HCT116 (cell line): ENCODE results near the gene RAB3C. TPM values are rescaled to one million over a fixed set of nuclear protein-coding genes. Genes with fewer than 3 reads are reported as not detected.

Experiments
- ATAC-seq: fragments of 200-7000 bp; cut with Tn5 transposase; 2 replicates; pipeline ENCODE4 v1.9.1; 2020; ENCODE audit warnings: mild to moderate bottlenecking, moderate library complexity
- BruUV-seq: library from RNA; stranded (reverse); fragments of 400-500 nt; replicated peaks from 2 replicates; lab custom pipeline; 2021; lab: Mats Ljungman, UMichigan
- CTCF ChIA-PET: fragments of 300-600 bp; sonication (Branson Sonifier 250); formaldehyde crosslinking; loops from one replicate; lab custom pipeline; 2021; ENCODE audit warnings: antibody characterized with exemption; lab: Charles Lee
- POLR2A ChIA-PET: fragments of 300-600, 350-600 bp; sonication (Branson Sonifier 250); formaldehyde crosslinking; loops from one replicate; lab custom pipeline; 2021; ENCODE audit warnings: antibody characterized with exemption; lab: Charles Lee
- RAD21 ChIA-PET, 2 experiments: fragments of 300-600 bp; sonication (Branson Sonifier 250); formaldehyde crosslinking; loops; one replicate each; lab custom pipeline; 2023; ENCODE audit warnings: low total read pairs in 2 of 2; ENCODE audit not compliant: uncharacterized antibody in 2 of 2, unreplicated experiment in 2 of 2, low non-redundant PET in 1 of 2; lab: Charles Lee
- DNase-seq: peaks from one replicate; pipeline ENCODE4 v3.0.0-alpha.2; 2010; ENCODE audit warnings: low read depth, low spot score
- H2AFZ ChIP-seq: fragments of 200-600 bp; shearing (Covaris generic), sonication (generic); 2 replicates; pipeline ENCODE4 v1.6.1; 2017; ENCODE audit warnings: low read depth, mixed run types, mixed read lengths, antibody characterized with exemption, low read length; ENCODE audit not compliant: poor library complexity, severe bottlenecking
- H3K27ac ChIP-seq: 2 replicates; pipeline ENCODE4 v1.5.1; 2012; ENCODE audit warnings: low read depth, low read length
- H3K27me3 ChIP-seq: fragments of 200-600 bp; sonication (generic); 2 replicates; pipeline ENCODE4 v1.6.1; 2016; ENCODE audit warnings: mixed run types, low read length, mixed read lengths; ENCODE audit not compliant: insufficient read depth
- H3K36me3 ChIP-seq, 2 experiments: fragments of 200-500 bp in 1 of 2; fragments of 200-600 bp in 1 of 2; sonication (Bioruptor generic) in 1 of 2; sonication (generic) in 1 of 2; 2 replicates each; pipeline versions ENCODE4 v1.5.1 to v1.6.1; 2014 to 2016; ENCODE audit warnings: low read length in 2 of 2, inconsistent platforms in 1 of 2, mixed read lengths in 1 of 2, mixed run types in 1 of 2; ENCODE audit not compliant: insufficient read depth in 2 of 2, control insufficient read depth in 1 of 2
- H3K4me1 ChIP-seq, 2 experiments: fragments of 200-600 bp in 1 of 2; sonication (generic) in 1 of 2; 2 replicates each; pipeline versions ENCODE4 v1.5.1 to v1.6.1; 2012 to 2017; ENCODE audit warnings: low read length in 2 of 2, inconsistent platforms in 1 of 2, mild to moderate bottlenecking in 1 of 2, mixed read lengths in 1 of 2, mixed run types in 1 of 2, moderate library complexity in 1 of 2; ENCODE audit not compliant: insufficient read depth in 2 of 2, control insufficient read depth in 1 of 2
- H3K4me2 ChIP-seq: fragments of 200-600 bp; sonication (generic); 2 replicates; pipeline ENCODE4 v1.6.1; 2017; ENCODE audit warnings: mixed run types, low read length, mixed read lengths
- H3K4me3 ChIP-seq, 2 experiments: fragments of 200-600 bp in 1 of 2; sonication (generic) in 1 of 2; replicated peaks in 1 of 2; 2 replicates each; pipeline ENCODE4 v1.5.1; 2011 to 2016; ENCODE audit warnings: low read length in 2 of 2, control low read depth in 1 of 2, low read depth in 1 of 2, mild to moderate bottlenecking in 1 of 2, mixed read lengths in 1 of 2, mixed run types in 1 of 2
- H3K79me2 ChIP-seq: fragments of 200-600 bp; sonication (generic); 2 replicates; pipeline ENCODE4 v1.6.1; 2017; ENCODE audit warnings: mild to moderate bottlenecking, mixed run types, low read length, moderate library complexity, mixed read lengths; ENCODE audit not compliant: insufficient read depth
- H3K9ac ChIP-seq: fragments of 200-600 bp; sonication (generic); 2 replicates; pipeline ENCODE4 v1.6.1; 2016; ENCODE audit warnings: low read length, mixed read lengths
- H3K9me2 ChIP-seq: fragments of 200-600 bp; sonication (generic), shearing (Covaris generic); 2 replicates; pipeline ENCODE4 v1.6.1; 2017; ENCODE audit warnings: mixed run types, mild to moderate bottlenecking, moderate library complexity; ENCODE audit not compliant: insufficient read depth
- H3K9me3 ChIP-seq, 2 experiments: fragments of 200-500 bp in 1 of 2; fragments of 200-600 bp in 1 of 2; sonication (Bioruptor generic) in 1 of 2; sonication (generic) in 1 of 2; 2 replicates each; pipeline ENCODE4 v1.6.1; 2014 to 2017; ENCODE audit warnings: low read length in 2 of 2, mixed read lengths in 2 of 2, inconsistent platforms in 1 of 2, low read depth in 1 of 2, mild to moderate bottlenecking in 1 of 2, mixed run types in 1 of 2, moderate library complexity in 1 of 2; ENCODE audit not compliant: control insufficient read depth in 1 of 2, insufficient read depth in 1 of 2
- H4K20me1 ChIP-seq: fragments of 200-600 bp; sonication (generic), shearing (Covaris generic); 2 replicates; pipeline ENCODE4 v1.6.1; 2017; ENCODE audit warnings: mixed run types, mild to moderate bottlenecking, moderate library complexity; ENCODE audit not compliant: insufficient read depth
- ATF3 ChIP-seq: IDR thresholded peaks from 2 replicates; pipeline ENCODE4 v1.6.1; 2012
- CEBPB ChIP-seq: IDR thresholded peaks from 2 replicates; pipeline ENCODE4 v1.6.1; 2012; ENCODE audit warnings: low read depth
- CTCF ChIP-seq, 3 experiments: fragments of 200-600 bp in 1 of 3; sonication (generic) in 1 of 3; IDR thresholded peaks in 2 of 3; conservative IDR thresholded peaks in 1 of 3; 2 replicates each; pipeline ENCODE4 v1.5.1; 2012 to 2017; ENCODE audit warnings: low read depth in 2 of 3, low read length in 2 of 3, antibody characterized with exemption in 1 of 3, borderline replicate concordance in 1 of 3, control low read depth in 1 of 3, mild to moderate bottlenecking in 1 of 3, mixed read lengths in 1 of 3, mixed run types in 1 of 3, moderate library complexity in 1 of 3; ENCODE audit not compliant: insufficient read depth in 1 of 3
- EZH2 ChIP-seq: fragments of 200-600 bp; sonication (generic); IDR thresholded peaks from 2 replicates; pipeline ENCODE4 v1.6.1; 2017; ENCODE audit warnings: antibody characterized with exemption, mixed run types
- EZH2phosphoT487 ChIP-seq: fragments of 200-600 bp; IDR thresholded peaks from 2 replicates; pipeline ENCODE4 v1.6.1; 2018; ENCODE audit warnings: antibody characterized with exemption, borderline replicate concordance
- FOSL1 ChIP-seq: IDR thresholded peaks from 2 replicates; pipeline ENCODE4 v1.6.1; 2012; ENCODE audit warnings: low read depth
- MAX ChIP-seq: IDR thresholded peaks from 2 replicates; pipeline ENCODE4 v1.6.1; 2012
- POLR2A ChIP-seq: IDR thresholded peaks from 2 replicates; pipeline ENCODE4 v1.7.0; 2011; ENCODE audit warnings: borderline replicate concordance; ENCODE audit not compliant: insufficient read depth, insufficient read length; ENCODE audit errors: extremely low read depth
- POLR2AphosphoS5 ChIP-seq: IDR thresholded peaks from 2 replicates; pipeline ENCODE4 v1.6.1; 2011; ENCODE audit warnings: mild to moderate bottlenecking, low read depth, low read length, moderate library complexity
- RAD21 ChIP-seq: IDR thresholded peaks from 2 replicates; pipeline ENCODE4 v1.6.1; 2012; ENCODE audit warnings: low read depth, mild to moderate bottlenecking
- REST ChIP-seq: IDR thresholded peaks from 2 replicates; pipeline ENCODE4 v1.6.1; 2012; ENCODE audit warnings: low read depth
- SRF ChIP-seq: IDR thresholded peaks from 2 replicates; pipeline ENCODE4 v1.6.1; 2012; ENCODE audit warnings: low read depth
- TCF7L2 ChIP-seq: IDR thresholded peaks from 2 replicates; pipeline ENCODE4 v1.7.0; 2011; ENCODE audit warnings: borderline replicate concordance, inconsistent platforms; ENCODE audit not compliant: insufficient read depth, insufficient read length; ENCODE audit errors: extremely low read depth
- YY1 ChIP-seq: IDR thresholded peaks from 2 replicates; pipeline ENCODE4 v1.6.1; 2011; ENCODE audit warnings: low read length, low read depth, moderate library complexity, mild to moderate bottlenecking; ENCODE audit not compliant: insufficient replicate concordance; ENCODE audit errors: extremely low read depth
- ZBTB33 ChIP-seq: IDR thresholded peaks from 2 replicates; pipeline ENCODE4 v1.6.1; 2011; ENCODE audit warnings: mild to moderate bottlenecking, low read length, moderate library complexity; ENCODE audit not compliant: insufficient replicate concordance; ENCODE audit errors: extremely low read depth
- ZFX ChIP-seq: fragments of 450-650 bp; IDR thresholded peaks from 2 replicates; pipeline ENCODE4 v1.6.1; 2017
- ZNF274 ChIP-seq: fragments of 200-500 bp; sonication (Bioruptor generic); IDR thresholded peaks from 2 replicates; pipeline ENCODE4 v1.6.1; 2014; ENCODE audit warnings: mild to moderate bottlenecking, low read depth, low read length, inconsistent platforms
- intact Hi-C: fragments of 100-400 bp; cut with micrococcal nuclease; formaldehyde crosslinking; loops from 2 replicates; pipeline ENCODE4 v1.10.0; 2022
- total RNA-seq: library from RNA; stranded (reverse); gene quantifications from one replicate; pipeline ENCODE4 v1.2.1, GENCODE V29; 2021; ENCODE audit not compliant: unreplicated experiment

The RAB3C gene
- total RNA-seq, 1 experiment from 2014 or later: not detected

GRCh38 chr5:58622936-58623871, 40.3 kb downstream of the RAB3C start:
- ATAC-seq (no peak), DNase-seq (no peak)
- ChIA-PET POLR2A (no interaction called here), RAD21 (no interaction called here), CTCF (no interaction called here)
- intact Hi-C loops: no loop called here
- H3K4me1 ChIP-seq: no peaks in the 10 kb centered on the region
- H3K36me3 ChIP-seq: no peaks in the 10 kb centered on the region
- TF ChIP-seq EZH2phosphoT487 (no peak), POLR2A (no peak), ZNF274 (no peak), TCF7L2 (no peak), ZFX (no peak), POLR2AphosphoS5 (no peak), REST (no peak), ATF3 (no peak), MAX (no peak), RAD21 (no peak), EZH2 (no peak), FOSL1 (no peak), SRF (no peak), ZBTB33 (no peak), YY1 (no peak), CTCF (IDR thresholded peaks at IDR 0.05 in 2 of 3, conservative IDR thresholded peaks at IDR 0.05 in 1 of 3; ENCODE audit: borderline replicate concordance in 1 of 3, insufficient read depth in 1 of 3, low read depth in 2 of 3, low read length in 2 of 3) (no peak), CEBPB (no peak)
- H3K27ac ChIP-seq: no peak overlapping the region
- H3K4me2 ChIP-seq: no peak overlapping the region
- H4K20me1 ChIP-seq: no peaks in the 10 kb centered on the region
- no peaks in the 10 kb centered on the region for H3K79me2 ChIP-seq
- BruUV-seq: no TSS peak
- H3K9me3 ChIP-seq: no peaks in the 10 kb centered on the region
- peaks cover 24% of the 10 kb centered on the region for H3K27me3 ChIP-seq
- H2AFZ ChIP-seq: no peak overlapping the region
- H3K9ac ChIP-seq: no peak overlapping the region
- H3K9me2 ChIP-seq: no peaks in the 10 kb centered on the region
- H3K4me3 ChIP-seq: no peak overlapping the region
